Neuron (in vitro differentiated cells): ENCODE measurements around the gene DEFB129.

Source experiments
- H2AFZ ChIP-seq: one replicate; pipeline ENCODE4 v1.6.1; 2013; ENCODE audit warnings: low read depth, mild to moderate bottlenecking, inconsistent platforms, low read length, moderate library complexity
- H3K27me3 ChIP-seq: one replicate; pipeline ENCODE4 v1.6.1; 2013; ENCODE audit warnings: low read length; ENCODE audit not compliant: insufficient read depth
- H3K36me3 ChIP-seq: one replicate; pipeline ENCODE4 v1.6.1; 2013; ENCODE audit warnings: low read length; ENCODE audit not compliant: insufficient read depth
- H3K4me1 ChIP-seq: one replicate; pipeline ENCODE4 v1.6.1; 2013; ENCODE audit warnings: low read length; ENCODE audit not compliant: insufficient read depth
- H3K4me3 ChIP-seq: 2 replicates; pipeline ENCODE4 v1.5.1; 2013; ENCODE audit warnings: mild to moderate bottlenecking, low read length, moderate library complexity
- H3K9me3 ChIP-seq: one replicate; pipeline ENCODE4 v1.6.1; 2013; ENCODE audit warnings: low read length

Gene DEFB129

GRCh38 chr20:259981-260380 is 32.9 kb downstream of the DEFB129 start:
- H3K36me3 ChIP-seq: no peaks in the 10 kb centered on the region

GRCh38 chr20:263701-264100 is 36.6 kb downstream of the DEFB129 start:
- Histone ChIP-seq H3K4me3 (no peak overlapping the region), H2AFZ (no peak overlapping the region), H3K36me3 (no peaks in the 10 kb centered on the region), H3K9me3 (no peaks in the 10 kb centered on the region), H3K27me3 (no peaks in the 10 kb centered on the region), H3K4me1 (no peaks in the 10 kb centered on the region)

More at GRCh38 chr20:259981-260380, 32.9 kb downstream of the DEFB129 start:
- Histone ChIP-seq H3K4me1 (no peaks in the 10 kb centered on the region), H3K9me3 (no peaks in the 10 kb centered on the region), H3K4me3 (no peak overlapping the region), H3K27me3 (peaks cover 4% of the 10 kb centered on the region), H2AFZ (no peak overlapping the region)

GRCh38 chr20:266596-267562 is 39.8 kb downstream of the DEFB129 start:
- H3K36me3 ChIP-seq: no peaks in the 10 kb centered on the region
- no peaks in the 10 kb centered on the region for H3K27me3 ChIP-seq
- H3K4me1 ChIP-seq: no peaks in the 10 kb centered on the region
- H3K9me3 ChIP-seq: no peaks in the 10 kb centered on the region
- H3K4me3 ChIP-seq: peak overlapping the region; percentile 33
- peak overlapping the region; percentile 71 for H2AFZ ChIP-seq

GRCh38 chr20:270517-270916 is 43.5 kb downstream of the DEFB129 start:
- H2AFZ ChIP-seq: no peak overlapping the region
- no peak overlapping the region for H3K4me3 ChIP-seq
- H3K4me1 ChIP-seq: no peaks in the 10 kb centered on the region
- peaks cover 10% of the 10 kb centered on the region for H3K36me3 ChIP-seq
- H3K9me3 ChIP-seq: no peaks in the 10 kb centered on the region
- H3K27me3 ChIP-seq: no peaks in the 10 kb centered on the region

GRCh38 chr20:271069-271468 is 44.0 kb downstream of the DEFB129 start:
- H3K4me3 ChIP-seq: no peak overlapping the region
- no peaks in the 10 kb centered on the region for H3K27me3 ChIP-seq
- peaks cover 15% of the 10 kb centered on the region for H3K36me3 ChIP-seq
- no peaks in the 10 kb centered on the region for H3K9me3 ChIP-seq
- no peak overlapping the region for H2AFZ ChIP-seq
- H3K4me1 ChIP-seq: no peaks in the 10 kb centered on the region

- H3K27me3 ChIP-seq: no peaks in the 10 kb centered on the region
- no peaks in the 10 kb centered on the region for H3K9me3 ChIP-seq
- H3K4me1 ChIP-seq: no peaks in the 10 kb centered on the region
- H3K4me3 ChIP-seq: no peak overlapping the region
- no peak overlapping the region for H2AFZ ChIP-seq
- H3K36me3 ChIP-seq: peaks cover 20% of the 10 kb centered on the region
Observed at GRCh38 chr20:271528-271927, 44.5 kb downstream of the DEFB129 start.

- Histone ChIP-seq H3K27me3 (no peaks in the 10 kb centered on the region), H3K4me1 (no peaks in the 10 kb centered on the region), H3K36me3 (peaks cover 31% of the 10 kb centered on the region), H3K9me3 (no peaks in the 10 kb centered on the region), H3K4me3 (no peak overlapping the region), H2AFZ (no peak overlapping the region)
Observed at GRCh38 chr20:272718-273117, 45.7 kb downstream of the DEFB129 start.

- Histone ChIP-seq H3K9me3 (no peaks in the 10 kb centered on the region), H3K4me3 (no peak overlapping the region), H3K27me3 (no peaks in the 10 kb centered on the region), H2AFZ (no peak overlapping the region), H3K36me3 (peaks cover 41% of the 10 kb centered on the region), H3K4me1 (no peaks in the 10 kb centered on the region)
Observed at GRCh38 chr20:273884-274283, 46.8 kb downstream of the DEFB129 start.

GRCh38 chr20:275791-276190 is 48.7 kb downstream of the DEFB129 start:
- Histone ChIP-seq H3K4me3 (no peak overlapping the region), H3K4me1 (no peaks in the 10 kb centered on the region), H3K9me3 (no peaks in the 10 kb centered on the region), H3K36me3 (peaks cover 49% of the 10 kb centered on the region), H2AFZ (no peak overlapping the region), H3K27me3 (no peaks in the 10 kb centered on the region)

- Histone ChIP-seq H3K27me3 (no peaks in the 10 kb centered on the region), H3K36me3 (peaks cover 58% of the 10 kb centered on the region), H3K4me3 (no peak overlapping the region), H3K9me3 (no peaks in the 10 kb centered on the region), H2AFZ (no peak overlapping the region), H3K4me1 (no peaks in the 10 kb centered on the region)
Observed at GRCh38 chr20:276620-277495, 49.8 kb downstream of the DEFB129 start.

- Histone ChIP-seq H3K4me3 (no peak overlapping the region), H3K27me3 (no peaks in the 10 kb centered on the region), H3K9me3 (no peaks in the 10 kb centered on the region), H3K36me3 (peaks cover 63% of the 10 kb centered on the region), H3K4me1 (no peaks in the 10 kb centered on the region), H2AFZ (no peak overlapping the region)
Observed at GRCh38 chr20:277496-277781, 50.4 kb downstream of the DEFB129 start.

GRCh38 chr20:278181-278580 is 51.1 kb downstream of the DEFB129 start:
- no peak overlapping the region for H3K4me3 ChIP-seq
- H2AFZ ChIP-seq: no peak overlapping the region
- H3K36me3 ChIP-seq: peaks cover 63% of the 10 kb centered on the region

More at GRCh38 chr20:278181-278580, 51.1 kb downstream of the DEFB129 start:
- Histone ChIP-seq H3K4me1 (no peaks in the 10 kb centered on the region), H3K9me3 (no peaks in the 10 kb centered on the region), H3K27me3 (no peaks in the 10 kb centered on the region)
